K562 (cell line): ENCODE data around the gene LSM12. TPM values are rescaled to one million over a fixed set of nuclear protein-coding genes. Genes with fewer than 3 reads are reported as not detected.

Experiments used
- ADNP ChIP-seq: fragments of 200-800 bp; sonication (Bioruptor generic); IDR thresholded peaks from 2 replicates; pipeline ENCODE4 v1.6.1; 2016; ENCODE audit warnings: missing genetic modification characterization, missing compliant biosample characterization
- DMBX1 ChIP-seq: fragments of 250-450 bp; sonication (Bioruptor Pico); IDR thresholded peaks from 2 replicates; pipeline ENCODE4 v1.8.0; 2022; ENCODE audit warnings: inconsistent platforms, mild to moderate bottlenecking, moderate library complexity, borderline replicate concordance
- DNMT1 ChIP-seq: fragments of 450-650 bp; IDR thresholded peaks from 2 replicates; pipeline ENCODE4 v1.6.1; 2016; ENCODE audit warnings: antibody characterized with exemption, mild to moderate bottlenecking
- HDAC2 ChIP-seq: fragments of 450-650 bp; IDR thresholded peaks from 2 replicates; pipeline ENCODE4 v1.6.1; 2016; ENCODE audit warnings: mild to moderate bottlenecking
- HMG20A ChIP-seq: fragments of 450-650 bp; formaldehyde crosslinking; conservative IDR thresholded peaks from 2 replicates; pipeline ENCODE4 v1.4.0; 2020; ENCODE audit warnings: mild to moderate bottlenecking, mixed read lengths
- KDM2B ChIP-seq: fragments of 250-450 bp; sonication (Bioruptor Pico); IDR thresholded peaks from 2 replicates; pipeline ENCODE4 v1.8.0; 2021; ENCODE audit warnings: mild to moderate bottlenecking, moderate library complexity
- KLF10 ChIP-seq: fragments of 250-450 bp; sonication (Bioruptor Pico); IDR thresholded peaks from 2 replicates; pipeline ENCODE4 v1.6.1; 2021; ENCODE audit warnings: matching md5 sums
- MEF2D ChIP-seq: conservative IDR thresholded peaks from 2 replicates; pipeline ENCODE4 v1.6.1; 2016; ENCODE audit warnings: low read depth, missing genetic modification characterization, missing compliant biosample characterization
- NCOA1 ChIP-seq: fragments of 450-650 bp; IDR thresholded peaks from 2 replicates; pipeline ENCODE4 v1.6.1; 2016; ENCODE audit warnings: low read depth
- NCOR1 ChIP-seq: fragments of 450-650 bp; IDR thresholded peaks from 2 replicates; pipeline ENCODE4 v1.6.1; 2016; ENCODE audit warnings: mild to moderate bottlenecking, moderate library complexity
- NFATC3 ChIP-seq: fragments of 450-650 bp; IDR thresholded peaks from 2 replicates; pipeline ENCODE4 v1.6.1; 2017; ENCODE audit warnings: mild to moderate bottlenecking
- NONO ChIP-seq, 2 experiments: fragments of 200-400 bp in 1 of 2; fragments of 450-650 bp in 1 of 2; formaldehyde crosslinking in 1 of 2; IDR thresholded peaks; 2 replicates each; pipeline ENCODE4 v1.6.1; 2017; ENCODE audit warnings: low read depth in 2 of 2, mild to moderate bottlenecking in 2 of 2, moderate library complexity in 2 of 2, low read length in 1 of 2
- PRMT5 ChIP-seq: sonication (generic); formaldehyde crosslinking; IDR thresholded peaks from 2 replicates; pipeline ENCODE4 v1.5.0; 2020; ENCODE audit warnings: missing genetic modification reagents
- RAD21 ChIP-seq, 2 experiments: fragments of 250-450 bp in 1 of 2; fragments of 450-650 bp in 1 of 2; sonication (Bioruptor Pico) in 1 of 2; formaldehyde crosslinking in 1 of 2; IDR thresholded peaks in 1 of 2; conservative IDR thresholded peaks in 1 of 2; 2 replicates each; pipeline versions ENCODE4 v1.4.0 to v1.8.0; 2020 to 2022; ENCODE audit warnings: mild to moderate bottlenecking in 2 of 2, moderate library complexity in 1 of 2
- RNF2 ChIP-seq: sonication (generic); IDR thresholded peaks from 2 replicates; pipeline ENCODE4 v1.6.1; 2016
- TARDBP ChIP-seq: fragments of 450-650 bp; IDR thresholded peaks from 2 replicates; pipeline ENCODE4 v1.6.1; 2016
- TCF7 ChIP-seq: sonication (generic); IDR thresholded peaks from 2 replicates; pipeline ENCODE4 v1.6.1; 2016; ENCODE audit warnings: antibody characterized with exemption, borderline replicate concordance
- XRCC3 ChIP-seq: fragments of 450-650 bp; IDR thresholded peaks from 2 replicates; pipeline ENCODE4 v1.6.1; 2017; ENCODE audit warnings: mild to moderate bottlenecking, moderate library complexity
- ZBED1 ChIP-seq: IDR thresholded peaks from 2 replicates; pipeline ENCODE4 v1.6.1; 2014
- ZNF263 ChIP-seq: sonication (generic); formaldehyde crosslinking; IDR thresholded peaks from 2 replicates; pipeline ENCODE4 v1.8.0; 2022; ENCODE audit warnings: mild to moderate bottlenecking, missing genetic modification reagents, borderline replicate concordance
- ZNF780A ChIP-seq: fragments of 250-450 bp; sonication (Bioruptor Pico); IDR thresholded peaks from 2 replicates; pipeline ENCODE4 v1.5.0; 2021; ENCODE audit warnings: mild to moderate bottlenecking
- polyA plus RNA-seq, 8 experiments: library from polyadenylated mRNA; depleted of rRNA in 4 of 8; stranded (reverse) in 5 of 8; unstranded in 3 of 8; fragments of >200 nt; fragmentation: Nextera tagmentation in 2 of 8; fragmentation: Illumina TruSeq in 1 of 8; extraction: Ambion mirVana in 2 of 8; extraction: Trizol in 1 of 8; gene quantifications; 2 replicates each; pipeline versions ENCODE4 v1.2.1 to v1.2.3, GENCODE V29; 2011 to 2014; ENCODE audit warnings: inconsistent platforms in 1 of 8, missing spikeins in 1 of 8
- total RNA-seq, 7 experiments: library from RNA; depleted of rRNA in 6 of 7; stranded (reverse); fragments of >200 nt in 6 of 7; fragmentation: Illumina TruSeq in 2 of 7; extraction: Trizol in 2 of 7; gene quantifications; 2 replicates each; pipeline versions ENCODE4 v1.2.1 to v1.2.3, GENCODE V29; 2011 to 2021; ENCODE audit warnings: low replicate concordance in 1 of 7
- TF ChIP-seq, protein P1 (sequence below): fragments of 250-450 bp; sonication (Bioruptor Pico); IDR thresholded peaks from 2 replicates; pipeline ENCODE4 v1.8.0; 2022; ENCODE audit warnings: moderate library complexity, mild to moderate bottlenecking, inconsistent platforms
- TF ChIP-seq, protein P2 (sequence below): fragments of 450-650 bp; IDR thresholded peaks from 2 replicates; pipeline ENCODE4 v1.6.1; 2018; ENCODE audit warnings: mild to moderate bottlenecking, low read depth; ENCODE audit not compliant: partially characterized antibody
- TF ChIP-seq, protein P3 (sequence below), 2 experiments: fragments of 450-650 bp; IDR thresholded peaks; 2 replicates each; pipeline ENCODE4 v1.6.1; 2016

The LSM12 gene
- total and polyA plus RNA-seq, 9 of the 15 experiments (the other 6 are each of a cell fraction or from before 2014, with no cell fraction given) = 53.0 to 258 (median 89.3) TPM

DNA sequence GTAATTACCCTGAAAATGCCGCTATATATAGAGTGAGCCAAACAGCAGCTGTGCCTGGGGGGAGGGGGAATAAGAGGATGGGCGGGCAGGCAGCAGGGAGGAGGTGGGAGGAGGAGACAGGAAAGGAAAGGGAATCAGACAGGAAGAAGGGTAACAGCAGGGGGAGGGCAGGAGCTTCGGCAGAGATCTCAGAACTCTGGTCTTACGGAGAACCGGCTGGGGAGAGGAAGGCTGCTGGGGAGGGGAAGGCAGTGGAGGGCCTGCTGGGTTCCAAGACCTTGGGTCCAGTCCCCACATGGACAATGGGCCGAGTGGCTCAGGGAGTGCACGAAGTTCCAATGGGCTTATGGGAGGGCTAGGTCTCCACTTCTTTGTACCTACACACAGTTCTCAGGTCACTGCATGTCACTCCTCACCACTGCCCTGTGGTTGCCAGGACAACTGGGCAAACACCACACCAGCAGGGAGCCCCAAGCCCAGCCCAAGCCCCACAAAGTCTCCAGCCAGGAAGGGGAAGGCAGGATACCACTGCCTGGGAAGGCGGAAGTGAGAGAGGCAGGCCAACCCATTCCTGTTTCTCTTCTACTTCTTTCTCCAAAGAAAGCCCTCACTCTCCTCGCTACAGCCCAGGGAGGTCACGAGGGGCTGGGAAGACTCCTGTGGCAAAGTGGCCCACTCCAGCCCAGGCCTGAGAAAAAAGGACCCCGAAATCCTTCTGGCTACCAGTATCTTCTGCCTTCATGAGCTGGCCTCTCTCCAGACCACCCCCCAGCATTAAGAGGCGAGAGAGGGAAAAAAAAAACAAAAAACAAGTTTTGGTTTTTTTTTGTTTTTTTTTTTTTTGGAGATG lies 29.4 kb upstream of the LSM12 start (continued):
- TF ChIP-seq HDAC2 = peak; percentile 12; the same call in 1 of the 2 replicates
- TF ChIP-seq NFATC3 = no peak
- TF ChIP-seq TCF7 = no peak
- peak; percentile 42; the same call in 1 of the 2 replicates for TF ChIP-seq NCOA1
- no peak for TF ChIP-seq KDM2B (CRISPR knock-in tag)
- TF ChIP-seq ADNP (tag) = no peak
- no peak for TF ChIP-seq DNMT1
- TF ChIP-seq RNF2 = peak; percentile 89; the same call in 1 of the 2 replicates
- no peak for TF ChIP-seq KLF10 (CRISPR knock-in tag)
- TF ChIP-seq, protein P1, sequence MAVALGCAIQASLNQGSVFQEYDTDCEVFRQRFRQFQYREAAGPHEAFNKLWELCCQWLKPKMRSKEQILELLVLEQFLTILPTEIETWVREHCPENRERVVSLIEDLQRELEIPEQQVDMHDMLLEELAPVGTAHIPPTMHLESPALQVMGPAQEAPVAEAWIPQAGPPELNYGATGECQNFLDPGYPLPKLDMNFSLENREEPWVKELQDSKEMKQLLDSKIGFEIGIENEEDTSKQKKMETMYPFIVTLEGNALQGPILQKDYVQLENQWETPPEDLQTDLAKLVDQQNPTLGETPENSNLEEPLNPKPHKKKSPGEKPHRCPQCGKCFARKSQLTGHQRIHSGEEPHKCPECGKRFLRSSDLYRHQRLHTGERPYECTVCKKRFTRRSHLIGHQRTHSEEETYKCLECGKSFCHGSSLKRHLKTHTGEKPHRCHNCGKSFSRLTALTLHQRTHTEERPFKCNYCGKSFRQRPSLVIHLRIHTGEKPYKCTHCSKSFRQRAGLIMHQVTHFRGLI (CRISPR knock-in tag) = no peak
- no peak for TF ChIP-seq ZNF263 (CRISPR knock-in tag)
- TF ChIP-seq MEF2D (tag) = peak; percentile 87
- peak; percentile 13 to 33; a peak in 1 of 4 replicates for TF ChIP-seq RAD21 (CRISPR knock-in tag; conservative IDR thresholded peaks at IDR 0.05 in 1 of 2, IDR thresholded peaks at IDR 0.05 in 1 of 2)
- no peak for TF ChIP-seq HMG20A (CRISPR knock-in tag)
- no peak for TF ChIP-seq TARDBP
- TF ChIP-seq ZBED1 = no peak
- no peak for TF ChIP-seq PRMT5
- TF ChIP-seq ZNF780A (CRISPR knock-in tag) = no peak
- no peak for TF ChIP-seq XRCC3
- TF ChIP-seq DMBX1 = no peak
- TF ChIP-seq, protein P2, sequence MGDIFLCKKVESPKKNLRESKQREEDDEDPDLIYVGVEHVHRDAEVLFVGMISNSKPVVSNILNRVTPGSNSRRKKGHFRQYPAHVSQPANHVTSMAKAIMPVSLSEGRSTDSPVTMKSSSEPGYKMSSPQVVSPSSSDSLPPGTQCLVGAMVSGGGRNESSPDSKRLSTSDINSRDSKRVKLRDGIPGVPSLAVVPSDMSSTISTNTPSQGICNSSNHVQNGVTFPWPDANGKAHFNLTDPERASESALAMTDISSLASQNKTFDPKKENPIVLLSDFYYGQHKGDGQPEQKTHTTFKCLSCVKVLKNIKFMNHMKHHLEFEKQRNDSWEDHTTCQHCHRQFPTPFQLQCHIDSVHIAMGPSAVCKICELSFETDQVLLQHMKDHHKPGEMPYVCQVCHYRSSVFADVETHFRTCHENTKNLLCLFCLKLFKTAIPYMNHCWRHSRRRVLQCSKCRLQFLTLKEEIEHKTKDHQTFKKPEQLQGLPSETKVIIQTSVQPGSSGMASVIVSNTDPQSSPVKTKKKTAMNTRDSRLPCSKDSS = no peak
- TF ChIP-seq, protein P3, sequence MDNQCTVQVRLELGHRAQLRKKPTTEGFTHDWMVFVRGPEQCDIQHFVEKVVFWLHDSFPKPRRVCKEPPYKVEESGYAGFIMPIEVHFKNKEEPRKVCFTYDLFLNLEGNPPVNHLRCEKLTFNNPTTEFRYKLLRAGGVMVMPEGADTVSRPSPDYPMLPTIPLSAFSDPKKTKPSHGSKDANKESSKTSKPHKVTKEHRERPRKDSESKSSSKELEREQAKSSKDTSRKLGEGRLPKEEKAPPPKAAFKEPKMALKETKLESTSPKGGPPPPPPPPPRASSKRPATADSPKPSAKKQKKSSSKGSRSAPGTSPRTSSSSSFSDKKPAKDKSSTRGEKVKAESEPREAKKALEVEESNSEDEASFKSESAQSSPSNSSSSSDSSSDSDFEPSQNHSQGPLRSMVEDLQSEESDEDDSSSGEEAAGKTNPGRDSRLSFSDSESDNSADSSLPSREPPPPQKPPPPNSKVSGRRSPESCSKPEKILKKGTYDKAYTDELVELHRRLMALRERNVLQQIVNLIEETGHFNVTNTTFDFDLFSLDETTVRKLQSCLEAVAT (IDR thresholded peaks at IDR 0.05) = no peak
- peak; percentile 79 for TF ChIP-seq NCOR1
- TF ChIP-seq NONO (IDR thresholded peaks at IDR 0.05; ENCODE audit: low read depth in 2 of 2, low read length in 1 of 2) = peak in 1 of 2 experiments; percentile 57; a peak in 1 of 4 replicates
